ENCODE data around the gene PPP1R16B. TPM values are rescaled to one million over a fixed set of nuclear protein-coding genes. Genes with fewer than 3 reads are reported as not detected.

PPP1R16B gene
- total RNA-seq, 4 donors from 2014 or later = 0.87 to 5.6 (median 3.6) TPM

DNA sequence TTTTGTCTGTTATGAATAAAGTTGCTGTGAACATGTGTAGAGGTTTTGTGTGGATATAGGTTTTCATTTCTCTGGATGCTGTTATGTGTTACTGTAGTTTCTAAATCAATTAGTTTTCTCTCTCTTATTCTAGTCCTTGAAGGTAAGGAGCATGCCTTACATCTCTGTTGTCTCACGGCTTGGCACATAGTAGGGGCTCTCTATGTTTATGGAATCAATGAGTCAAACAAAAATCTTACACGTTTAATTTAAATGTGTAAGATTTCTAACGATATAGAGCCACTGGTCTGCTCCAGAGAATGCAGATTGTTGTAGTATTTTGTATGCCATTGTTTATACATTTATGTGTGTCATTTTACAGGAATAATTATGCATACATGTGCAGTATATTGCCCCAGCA, 141.3 kb downstream of the PPP1R16B start:
- Histone ChIP-seq H3K4me3 (no peak overlapping the region), H3K4me1 (no peaks in the 10 kb centered on the region), H3K27ac (no peak overlapping the region), H3K27me3 (no peaks in the 10 kb centered on the region), H3K36me3 (peaks cover 2% of the 10 kb centered on the region), H3K9me3 (no peaks in the 10 kb centered on the region)
- no peak for DNase-seq (ENCODE audit: low spot score in 2 of 2)
- TF ChIP-seq EP300 (IDR thresholded peaks at IDR 0.05) (no peak), POLR2A (IDR thresholded peaks at IDR 0.05) (no peak), POLR2AphosphoS5 (IDR thresholded peaks at IDR 0.05) (no peak)
- TF ChIP-seq, protein P1, sequence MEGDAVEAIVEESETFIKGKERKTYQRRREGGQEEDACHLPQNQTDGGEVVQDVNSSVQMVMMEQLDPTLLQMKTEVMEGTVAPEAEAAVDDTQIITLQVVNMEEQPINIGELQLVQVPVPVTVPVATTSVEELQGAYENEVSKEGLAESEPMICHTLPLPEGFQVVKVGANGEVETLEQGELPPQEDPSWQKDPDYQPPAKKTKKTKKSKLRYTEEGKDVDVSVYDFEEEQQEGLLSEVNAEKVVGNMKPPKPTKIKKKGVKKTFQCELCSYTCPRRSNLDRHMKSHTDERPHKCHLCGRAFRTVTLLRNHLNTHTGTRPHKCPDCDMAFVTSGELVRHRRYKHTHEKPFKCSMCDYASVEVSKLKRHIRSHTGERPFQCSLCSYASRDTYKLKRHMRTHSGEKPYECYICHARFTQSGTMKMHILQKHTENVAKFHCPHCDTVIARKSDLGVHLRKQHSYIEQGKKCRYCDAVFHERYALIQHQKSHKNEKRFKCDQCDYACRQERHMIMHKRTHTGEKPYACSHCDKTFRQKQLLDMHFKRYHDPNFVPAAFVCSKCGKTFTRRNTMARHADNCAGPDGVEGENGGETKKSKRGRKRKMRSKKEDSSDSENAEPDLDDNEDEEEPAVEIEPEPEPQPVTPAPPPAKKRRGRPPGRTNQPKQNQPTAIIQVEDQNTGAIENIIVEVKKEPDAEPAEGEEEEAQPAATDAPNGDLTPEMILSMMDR (IDR thresholded peaks at IDR 0.05) = no peak
- WGBS = 91% methylated on average over 3 of the region's 3 CpGs

DNA sequence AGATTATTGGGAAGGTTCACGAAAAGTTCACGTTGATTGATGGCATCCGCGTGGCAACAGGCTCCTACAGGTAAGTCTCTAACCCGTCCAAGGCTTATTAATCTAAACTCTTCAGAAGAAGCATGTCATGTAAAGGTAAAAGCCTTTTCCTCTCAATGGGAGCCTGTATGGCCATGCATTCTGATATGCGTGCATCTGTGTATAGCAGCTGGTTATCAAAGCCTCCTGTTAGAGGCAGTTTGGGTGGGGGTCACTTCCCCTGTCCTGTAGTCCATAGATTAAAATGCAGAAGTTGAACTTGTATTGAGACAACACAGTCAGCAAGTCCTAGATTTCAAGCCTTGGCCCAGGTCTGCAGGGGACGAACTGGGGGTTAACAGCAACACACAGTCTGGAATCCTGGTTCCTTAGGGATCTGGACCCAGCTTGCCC, 142.4 kb downstream of the PPP1R16B start:
- WGBS = 66% methylated on average over 6 of the region's 7 CpGs
- H3K4me3 ChIP-seq = no peak overlapping the region

DNA sequence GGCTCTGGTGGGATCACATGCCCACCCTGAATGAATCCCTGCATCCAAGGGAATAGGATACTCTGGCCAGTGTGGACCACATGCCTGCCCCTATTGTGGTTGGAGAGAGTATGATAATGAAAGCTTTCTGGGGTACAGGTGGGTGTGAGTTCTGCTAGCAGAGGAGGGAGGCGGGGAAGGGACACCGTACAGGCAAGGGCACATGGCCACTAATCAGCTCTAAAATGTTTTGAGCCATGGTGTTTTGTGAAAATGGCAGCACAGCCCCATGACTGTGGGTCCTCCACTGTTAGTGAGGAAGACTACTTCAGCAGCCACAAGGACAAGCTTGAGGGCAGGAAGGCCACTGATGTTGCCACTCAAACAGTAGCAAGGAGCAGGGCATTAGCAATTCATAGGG, 144.8 kb downstream of the PPP1R16B start:
- DNase-seq (ENCODE audit: low spot score in 2 of 2) = no peak
- Histone ChIP-seq H3K4me1 (no peaks in the 10 kb centered on the region), H3K36me3 (peaks cover 3% of the 10 kb centered on the region), H3K9me3 (no peaks in the 10 kb centered on the region), H3K4me3 (no peak overlapping the region), H3K27me3 (no peaks in the 10 kb centered on the region), H3K27ac (no peak overlapping the region)
- 20% methylated on average over 1 of the region's 2 CpGs for WGBS
- TF ChIP-seq, protein P1 (IDR thresholded peaks at IDR 0.05) = no peak
- no peak for TF ChIP-seq EP300 (IDR thresholded peaks at IDR 0.05)
- TF ChIP-seq POLR2AphosphoS5 (IDR thresholded peaks at IDR 0.05) = no peak
- TF ChIP-seq POLR2A (IDR thresholded peaks at IDR 0.05) = no peak

More for the DNA sequence above, 142.4 kb downstream of the PPP1R16B start:
- Histone ChIP-seq H3K27ac (no peak overlapping the region), H3K4me1 (no peaks in the 10 kb centered on the region), H3K36me3 (peaks cover 3% of the 10 kb centered on the region), H3K9me3 (no peaks in the 10 kb centered on the region), H3K27me3 (no peaks in the 10 kb centered on the region)
- no peak for DNase-seq (ENCODE audit: low spot score in 2 of 2)
- TF ChIP-seq, protein P1 (IDR thresholded peaks at IDR 0.05) = no peak

DNA sequence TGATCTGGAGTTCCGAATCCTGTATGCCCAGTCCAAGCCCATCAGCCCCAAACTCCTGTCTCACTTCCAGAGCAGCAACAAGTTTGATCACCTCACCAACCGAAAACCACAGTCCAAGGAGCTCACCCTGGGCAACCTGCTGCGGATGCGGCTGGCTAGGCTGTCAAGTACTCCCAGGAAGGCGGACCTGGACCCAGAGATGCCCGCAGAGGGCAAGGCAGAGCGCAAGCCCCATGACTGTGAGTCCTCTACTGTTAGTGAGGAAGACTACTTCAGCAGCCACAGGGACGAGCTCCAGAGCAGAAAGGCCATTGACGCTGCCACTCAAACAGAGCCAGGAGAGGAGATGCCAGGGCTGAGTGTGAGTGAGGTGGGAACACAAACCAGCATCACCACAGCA, 146.1 kb downstream of the PPP1R16B start:
- no peak for TF ChIP-seq EP300 (IDR thresholded peaks at IDR 0.05)
- TF ChIP-seq, protein P1 (IDR thresholded peaks at IDR 0.05) = no peak
- no peak for TF ChIP-seq POLR2AphosphoS5 (IDR thresholded peaks at IDR 0.05)
- TF ChIP-seq POLR2A (IDR thresholded peaks at IDR 0.05) = no peak
- Histone ChIP-seq H3K27me3 (no peaks in the 10 kb centered on the region), H3K36me3 (peaks cover 3% of the 10 kb centered on the region), H3K9me3 (no peaks in the 10 kb centered on the region), H3K4me1 (no peaks in the 10 kb centered on the region), H3K4me3 (no peak overlapping the region), H3K27ac (no peak overlapping the region)
- WGBS = 94% methylated on average over 8 of the region's 9 CpGs
- DNase-seq (ENCODE audit: low spot score in 2 of 2) = no peak

DNA sequence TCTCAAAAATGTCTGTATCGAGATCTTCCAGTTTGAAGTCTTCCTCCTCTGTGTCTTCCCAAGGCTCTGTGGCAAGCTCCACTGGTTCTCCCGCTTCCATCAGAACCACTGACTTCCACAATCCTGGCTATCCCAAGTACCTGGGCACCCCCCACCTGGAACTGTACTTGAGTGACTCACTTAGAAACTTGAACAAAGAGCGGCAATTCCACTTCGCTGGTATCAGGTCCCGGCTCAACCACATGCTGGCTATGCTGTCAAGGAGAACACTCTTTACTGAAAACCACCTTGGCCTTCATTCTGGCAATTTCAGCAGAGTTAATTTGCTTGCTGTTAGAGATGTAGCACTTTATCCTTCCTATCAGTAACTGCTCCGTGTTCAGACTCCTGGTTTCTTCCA, 146.7 kb downstream of the PPP1R16B start:
- no peak for TF ChIP-seq EP300 (IDR thresholded peaks at IDR 0.05)
- no peak for TF ChIP-seq POLR2AphosphoS5 (IDR thresholded peaks at IDR 0.05)
- no peak for TF ChIP-seq POLR2A (IDR thresholded peaks at IDR 0.05)
- TF ChIP-seq, protein P1 (IDR thresholded peaks at IDR 0.05) = no peak
- DNase-seq (ENCODE audit: low spot score in 2 of 2) = no peak
- H3K27ac ChIP-seq = no peak overlapping the region
- H3K4me1 ChIP-seq = no peaks in the 10 kb centered on the region
- H3K27me3 ChIP-seq = no peaks in the 10 kb centered on the region
- H3K4me3 ChIP-seq = no peak overlapping the region
- peaks cover 3% of the 10 kb centered on the region for H3K36me3 ChIP-seq
- H3K9me3 ChIP-seq = no peaks in the 10 kb centered on the region
- 97% methylated on average over 6 of the region's 6 CpGs for WGBS

All from suprapubic skin (tissue), 4 donors.